PFSK-1 (cell line): ENCODE data around the gene TRAP1.
A peak's percentile ranks its signal among the peaks of the same experiment; 100 is the strongest.

Experiments used
- FOXP2 ChIP-seq: optimal IDR thresholded peaks from 2 replicates; pipeline ENCODE3; 2011; ENCODE audit warnings: borderline replicate concordance, control low read depth, inconsistent platforms; ENCODE audit not compliant: insufficient read depth; ENCODE audit errors: extremely low read length, extremely low read depth
- POLR2AphosphoS5 ChIP-seq: IDR thresholded peaks from 2 replicates; pipeline ENCODE4 v1.6.1; 2012; ENCODE audit warnings: low read depth, mild to moderate bottlenecking, control low read depth, low read length, moderate library complexity
- SIN3A ChIP-seq: IDR thresholded peaks from 2 replicates; pipeline ENCODE4 v1.6.1; 2012; ENCODE audit warnings: mild to moderate bottlenecking, low read length, moderate library complexity, borderline replicate concordance; ENCODE audit not compliant: insufficient read depth
- TAF1 ChIP-seq: IDR thresholded peaks from 2 replicates; pipeline ENCODE4 v1.6.1; 2012; ENCODE audit warnings: low read length, control low read depth, borderline replicate concordance; ENCODE audit not compliant: insufficient read depth
- TF ChIP-seq, protein P1 (sequence below), 2 experiments: IDR thresholded peaks; 2 replicates each; pipeline versions ENCODE4 v1.6.1 to v1.8.0; 2011 to 2012; ENCODE audit warnings: low read depth in 2 of 2, low read length in 2 of 2, control low read depth in 1 of 2, inconsistent platforms in 1 of 2, mild to moderate bottlenecking in 1 of 2, moderate library complexity in 1 of 2; ENCODE audit not compliant: insufficient read depth in 1 of 2

The TRAP1 gene

DNA sequence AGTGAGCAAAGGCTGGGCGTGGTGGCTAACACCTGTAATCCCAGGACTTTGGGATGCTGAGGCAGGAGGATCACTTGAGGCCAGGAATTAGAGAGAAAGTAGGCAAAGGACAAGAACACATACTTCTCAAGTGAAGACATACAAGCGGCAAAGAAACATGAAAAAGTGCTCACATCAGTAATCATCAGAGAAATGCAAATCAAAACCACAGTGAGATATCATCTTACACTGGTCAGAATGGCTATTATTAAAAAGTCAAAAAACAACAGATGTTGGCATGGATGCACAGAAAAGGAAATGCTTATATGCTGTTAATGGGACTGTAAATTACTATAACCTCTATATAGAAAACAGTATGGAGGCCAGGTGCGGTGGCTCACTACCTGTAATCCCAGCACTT is 93.7 kb downstream of the TRAP1 start:
- TF ChIP-seq TAF1: no peak
- TF ChIP-seq, protein P1, sequence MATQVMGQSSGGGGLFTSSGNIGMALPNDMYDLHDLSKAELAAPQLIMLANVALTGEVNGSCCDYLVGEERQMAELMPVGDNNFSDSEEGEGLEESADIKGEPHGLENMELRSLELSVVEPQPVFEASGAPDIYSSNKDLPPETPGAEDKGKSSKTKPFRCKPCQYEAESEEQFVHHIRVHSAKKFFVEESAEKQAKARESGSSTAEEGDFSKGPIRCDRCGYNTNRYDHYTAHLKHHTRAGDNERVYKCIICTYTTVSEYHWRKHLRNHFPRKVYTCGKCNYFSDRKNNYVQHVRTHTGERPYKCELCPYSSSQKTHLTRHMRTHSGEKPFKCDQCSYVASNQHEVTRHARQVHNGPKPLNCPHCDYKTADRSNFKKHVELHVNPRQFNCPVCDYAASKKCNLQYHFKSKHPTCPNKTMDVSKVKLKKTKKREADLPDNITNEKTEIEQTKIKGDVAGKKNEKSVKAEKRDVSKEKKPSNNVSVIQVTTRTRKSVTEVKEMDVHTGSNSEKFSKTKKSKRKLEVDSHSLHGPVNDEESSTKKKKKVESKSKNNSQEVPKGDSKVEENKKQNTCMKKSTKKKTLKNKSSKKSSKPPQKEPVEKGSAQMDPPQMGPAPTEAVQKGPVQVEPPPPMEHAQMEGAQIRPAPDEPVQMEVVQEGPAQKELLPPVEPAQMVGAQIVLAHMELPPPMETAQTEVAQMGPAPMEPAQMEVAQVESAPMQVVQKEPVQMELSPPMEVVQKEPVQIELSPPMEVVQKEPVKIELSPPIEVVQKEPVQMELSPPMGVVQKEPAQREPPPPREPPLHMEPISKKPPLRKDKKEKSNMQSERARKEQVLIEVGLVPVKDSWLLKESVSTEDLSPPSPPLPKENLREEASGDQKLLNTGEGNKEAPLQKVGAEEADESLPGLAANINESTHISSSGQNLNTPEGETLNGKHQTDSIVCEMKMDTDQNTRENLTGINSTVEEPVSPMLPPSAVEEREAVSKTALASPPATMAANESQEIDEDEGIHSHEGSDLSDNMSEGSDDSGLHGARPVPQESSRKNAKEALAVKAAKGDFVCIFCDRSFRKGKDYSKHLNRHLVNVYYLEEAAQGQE (IDR thresholded peaks at IDR 0.05; ENCODE audit: insufficient read depth in 1 of 2, low read depth in 2 of 2, low read length in 2 of 2): no peak
- no peak for TF ChIP-seq SIN3A
- TF ChIP-seq POLR2AphosphoS5: no peak
- TF ChIP-seq FOXP2: no peak

- TF ChIP-seq POLR2AphosphoS5: no peak
- no peak for TF ChIP-seq SIN3A
- TF ChIP-seq TAF1: no peak
- TF ChIP-seq FOXP2: no peak
- TF ChIP-seq, protein P1 (IDR thresholded peaks at IDR 0.05; ENCODE audit: insufficient read depth in 1 of 2, low read depth in 2 of 2, low read length in 2 of 2): no peak
Measured at GRCh38 chr16:3618769-3619141, 98.6 kb downstream of the TRAP1 start.

- TF ChIP-seq, protein P1 (IDR thresholded peaks at IDR 0.05; ENCODE audit: insufficient read depth in 1 of 2, low read depth in 2 of 2, low read length in 2 of 2): no peak
- no peak for TF ChIP-seq TAF1
- no peak for TF ChIP-seq SIN3A
- no peak for TF ChIP-seq POLR2AphosphoS5
- TF ChIP-seq FOXP2: no peak
Measured at GRCh38 chr16:3612510-3613466, 104.5 kb downstream of the TRAP1 start.

DNA sequence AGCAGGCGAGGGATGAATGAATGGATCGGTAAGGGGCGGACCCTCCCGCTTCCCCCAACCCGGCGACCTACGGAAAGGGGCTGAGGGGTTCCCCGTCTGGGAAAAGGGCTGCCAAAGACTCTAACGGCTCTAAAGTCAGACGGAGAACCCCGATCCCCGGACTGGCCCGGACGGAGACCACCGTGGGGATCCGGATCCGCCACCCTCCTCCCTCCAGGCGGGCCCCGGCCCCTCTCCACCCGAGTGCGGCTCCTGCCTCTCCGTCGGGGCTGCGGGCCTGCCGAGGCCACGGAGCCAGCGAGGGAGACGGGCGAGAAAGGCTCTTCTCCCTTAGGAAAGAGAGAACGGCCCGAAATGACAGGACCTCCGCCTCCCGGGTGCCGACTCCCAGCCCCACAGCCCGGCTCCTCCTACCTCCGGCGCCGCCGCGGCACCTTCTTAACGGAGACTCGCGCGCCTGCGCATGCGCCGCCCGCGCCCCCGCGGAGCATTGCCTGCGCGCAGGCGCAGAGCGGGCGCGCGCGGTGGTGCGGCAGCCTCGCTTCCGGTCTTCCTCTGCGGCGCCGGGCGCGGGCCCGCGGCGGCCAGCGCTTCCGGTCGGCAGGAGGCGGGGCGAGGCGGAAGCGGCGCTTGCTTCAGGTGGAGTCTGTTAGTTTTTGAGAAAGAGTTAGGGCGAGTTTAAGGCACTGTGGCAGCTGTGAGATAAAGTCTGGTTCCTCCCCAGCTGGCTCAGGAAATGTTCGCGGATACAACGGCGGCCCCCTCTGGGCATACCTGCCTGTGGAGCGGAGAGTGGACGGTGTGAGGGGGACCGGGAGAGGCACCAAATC is 106.0 kb downstream of the TRAP1 start, which contains the start of gene SLX4:
TSS of gene SLX4 (minus strand) at position 461 of the 830 bp plus-strand sequence. CDS start 2,642 bp downstream, outside the sequence.
- TF ChIP-seq POLR2AphosphoS5 (peak; percentile 73; the same call in 1 of the 2 replicates), SIN3A (peak; percentile 22; the same call in 1 of the 2 replicates), TAF1 (peak; percentile 73; the same call in 1 of the 2 replicates), FOXP2 (peak; percentile 9)
- TF ChIP-seq, protein P1 (IDR thresholded peaks at IDR 0.05; ENCODE audit: insufficient read depth in 1 of 2, low read depth in 2 of 2, low read length in 2 of 2): no peak
